GM10266 (cell line): ENCODE data around the gene ACTN3.
"Not testable (repeated sequence)": the region's sequence is repeated elsewhere in the genome, so short reads cannot be mapped to it uniquely, and the experiment has no call there.

Experiments
- DNase-seq: peaks from one replicate; pipeline ENCODE4 v3.0.0; 2012; ENCODE audit errors: extremely low spot score
- TF ChIP-seq, protein P1 (sequence below): IDR thresholded peaks from 2 replicates; pipeline ENCODE4 v1.5.1; 2012; ENCODE audit warnings: mild to moderate bottlenecking, low read depth; ENCODE audit not compliant: control insufficient read depth, insufficient read depth; ENCODE audit errors: missing control alignments

ACTN3 gene

DNA sequence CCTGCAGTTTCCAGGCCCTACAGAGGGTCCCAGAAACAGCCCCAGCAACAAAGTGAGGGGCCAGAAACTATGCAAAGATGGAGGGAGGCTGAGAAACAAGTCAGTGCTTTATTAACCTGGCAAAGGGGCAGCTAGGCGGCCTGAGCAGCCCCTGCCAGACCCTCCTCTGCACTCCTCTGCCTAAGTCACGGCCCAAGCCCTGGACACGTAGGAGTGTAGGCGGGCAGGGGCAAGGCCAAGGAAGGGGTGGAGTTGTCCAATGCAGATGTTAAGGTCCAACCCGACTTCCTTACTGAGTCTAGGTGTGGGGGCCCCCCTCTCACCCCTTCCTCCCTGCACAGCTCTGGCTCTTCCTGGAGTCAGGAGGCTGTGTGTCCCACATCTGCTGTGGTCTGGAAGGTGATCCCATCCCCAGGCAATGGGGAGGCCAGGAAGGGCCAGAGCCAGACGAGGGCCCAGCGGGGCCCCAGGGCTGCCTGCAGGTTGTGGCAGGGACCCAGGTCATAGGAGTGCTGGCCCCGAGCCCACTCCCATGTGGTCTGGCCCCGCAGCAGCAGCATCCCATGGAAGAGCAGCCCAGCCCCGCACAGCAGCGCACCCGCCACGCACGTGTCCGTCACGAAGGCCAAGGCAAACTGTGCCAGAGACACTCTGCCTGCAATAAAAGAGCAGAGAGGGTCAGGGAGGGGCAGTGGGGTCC is 7.4 kb upstream of the ACTN3 start:
- no peak for DNase-seq
- TF ChIP-seq, protein P1, sequence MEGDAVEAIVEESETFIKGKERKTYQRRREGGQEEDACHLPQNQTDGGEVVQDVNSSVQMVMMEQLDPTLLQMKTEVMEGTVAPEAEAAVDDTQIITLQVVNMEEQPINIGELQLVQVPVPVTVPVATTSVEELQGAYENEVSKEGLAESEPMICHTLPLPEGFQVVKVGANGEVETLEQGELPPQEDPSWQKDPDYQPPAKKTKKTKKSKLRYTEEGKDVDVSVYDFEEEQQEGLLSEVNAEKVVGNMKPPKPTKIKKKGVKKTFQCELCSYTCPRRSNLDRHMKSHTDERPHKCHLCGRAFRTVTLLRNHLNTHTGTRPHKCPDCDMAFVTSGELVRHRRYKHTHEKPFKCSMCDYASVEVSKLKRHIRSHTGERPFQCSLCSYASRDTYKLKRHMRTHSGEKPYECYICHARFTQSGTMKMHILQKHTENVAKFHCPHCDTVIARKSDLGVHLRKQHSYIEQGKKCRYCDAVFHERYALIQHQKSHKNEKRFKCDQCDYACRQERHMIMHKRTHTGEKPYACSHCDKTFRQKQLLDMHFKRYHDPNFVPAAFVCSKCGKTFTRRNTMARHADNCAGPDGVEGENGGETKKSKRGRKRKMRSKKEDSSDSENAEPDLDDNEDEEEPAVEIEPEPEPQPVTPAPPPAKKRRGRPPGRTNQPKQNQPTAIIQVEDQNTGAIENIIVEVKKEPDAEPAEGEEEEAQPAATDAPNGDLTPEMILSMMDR = no peak

DNA sequence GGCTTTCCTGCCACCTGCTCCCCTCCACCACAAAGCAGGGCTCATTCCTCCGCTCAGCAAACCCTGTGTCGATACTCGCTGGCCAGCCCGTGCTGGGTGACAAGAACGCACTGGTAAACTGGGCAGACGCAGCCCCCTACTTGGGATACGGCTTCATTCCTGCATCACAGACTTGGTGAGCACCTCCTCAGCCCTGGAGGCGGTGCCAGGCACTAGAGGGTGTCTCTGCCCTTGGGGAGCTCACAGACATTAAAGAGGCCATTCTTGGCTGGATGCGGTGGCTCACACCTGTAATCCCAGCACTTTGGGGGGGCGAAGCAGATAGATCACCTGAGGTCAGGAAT is 6.9 kb upstream of the ACTN3 start:
- TF ChIP-seq, protein P1 = no peak
- DNase-seq = no peak

DNA sequence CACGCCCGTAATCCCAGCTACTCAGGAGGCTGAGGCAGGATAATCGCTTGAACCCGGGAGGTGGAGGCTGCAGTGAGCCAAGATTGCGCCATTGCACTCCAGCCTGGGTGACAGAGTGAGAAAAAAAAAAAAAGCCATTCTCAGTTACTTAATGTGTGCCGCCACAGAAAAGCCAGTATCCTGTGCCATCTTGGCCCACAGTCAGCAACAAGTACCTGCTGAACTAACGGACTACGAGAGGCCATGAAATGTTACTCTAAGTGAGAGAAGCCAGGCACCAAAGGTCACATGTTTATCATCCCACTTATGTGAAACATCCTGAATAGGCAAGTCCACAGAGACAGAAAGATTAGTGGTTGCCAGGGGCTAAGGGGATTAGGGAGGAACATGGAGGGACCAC is 6.1 kb upstream of the ACTN3 start:
- DNase-seq = not testable (repeated sequence)

DNA sequence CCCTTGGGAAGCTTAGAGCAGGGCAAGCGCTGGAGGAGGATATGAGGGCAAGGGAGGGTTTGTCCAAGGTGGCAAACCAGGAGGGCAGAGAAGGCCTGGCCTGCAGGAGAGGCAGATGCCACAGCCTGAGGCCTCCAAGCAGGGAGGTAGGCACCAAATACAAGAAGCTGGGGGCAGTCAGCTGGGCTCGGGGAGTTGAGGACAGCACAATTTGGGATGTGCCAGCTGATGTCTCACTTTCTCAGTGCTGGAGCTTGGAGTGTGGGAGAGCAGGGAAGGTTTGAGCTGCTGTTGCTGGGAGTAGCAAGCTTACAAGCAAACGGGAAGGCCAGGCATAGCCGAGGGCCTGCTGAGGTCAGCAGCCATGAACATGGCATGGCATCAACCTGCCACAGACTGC is 4.8 kb upstream of the ACTN3 start:
- no peak for DNase-seq
- TF ChIP-seq, protein P1 = no peak

DNA sequence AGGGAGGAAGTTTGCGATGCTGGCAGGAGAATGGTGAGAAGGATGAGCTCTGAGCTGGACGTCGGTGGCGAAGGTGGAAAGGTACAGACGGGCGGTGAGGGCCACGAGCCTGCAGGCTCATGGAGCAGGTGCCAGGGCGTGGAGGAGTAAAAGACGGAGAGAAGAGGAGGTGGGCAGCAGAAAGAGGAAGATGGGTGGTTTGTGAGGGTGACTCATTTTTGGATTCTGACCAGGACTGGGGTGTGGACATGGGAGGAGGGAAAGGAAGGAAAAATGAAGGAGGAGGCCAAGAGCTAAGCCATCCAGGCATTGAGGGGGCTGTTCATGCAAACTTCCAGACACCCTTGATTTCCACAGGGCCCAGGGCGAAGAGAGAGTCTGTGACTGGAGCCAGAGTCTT is 4.3 kb upstream of the ACTN3 start:
- no peak for DNase-seq
- TF ChIP-seq, protein P1 = no peak

DNA sequence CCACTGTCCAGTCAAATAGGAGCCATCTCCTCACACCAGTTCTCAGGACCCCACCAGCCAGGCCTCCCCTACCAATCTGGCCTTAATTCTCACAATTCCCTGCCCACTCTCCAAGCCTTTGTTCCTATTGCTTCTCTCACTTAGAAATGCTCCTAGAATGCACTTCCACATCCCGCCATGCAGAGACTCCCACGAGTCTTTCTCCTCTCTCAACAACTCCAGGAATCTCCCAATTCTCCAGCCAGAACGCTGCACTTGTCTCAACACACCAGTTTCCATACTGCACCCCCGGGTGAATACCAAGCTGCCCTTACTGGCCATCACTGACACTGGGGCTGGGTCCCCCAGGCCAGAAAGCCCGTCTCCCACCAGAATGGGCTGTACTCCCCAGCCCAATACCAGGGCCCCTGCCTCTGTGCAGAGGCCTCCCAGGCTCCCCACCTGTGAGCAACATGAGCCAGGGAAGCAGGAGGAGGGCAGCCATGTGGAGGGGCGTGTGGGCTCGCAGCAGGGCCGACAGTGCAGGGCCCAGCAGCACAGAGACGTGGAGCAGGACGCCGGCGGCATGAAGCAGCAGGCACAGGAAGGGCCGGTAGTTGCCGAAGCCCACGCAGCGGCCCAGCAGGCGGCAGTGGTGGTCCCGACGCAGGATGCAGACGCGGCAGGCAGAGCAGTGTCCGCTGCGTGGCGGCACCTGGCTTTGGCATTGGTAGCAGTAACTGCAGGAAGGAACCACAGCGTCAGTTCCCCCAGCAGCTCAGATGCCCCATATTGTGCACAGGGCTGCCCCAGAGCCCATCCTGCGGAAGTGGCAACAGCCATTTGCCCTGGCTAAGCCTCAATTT is 3.2 kb upstream of the ACTN3 start:
- TF ChIP-seq, protein P1 = peak; percentile 76
- peak; percentile 73 for DNase-seq

DNA sequence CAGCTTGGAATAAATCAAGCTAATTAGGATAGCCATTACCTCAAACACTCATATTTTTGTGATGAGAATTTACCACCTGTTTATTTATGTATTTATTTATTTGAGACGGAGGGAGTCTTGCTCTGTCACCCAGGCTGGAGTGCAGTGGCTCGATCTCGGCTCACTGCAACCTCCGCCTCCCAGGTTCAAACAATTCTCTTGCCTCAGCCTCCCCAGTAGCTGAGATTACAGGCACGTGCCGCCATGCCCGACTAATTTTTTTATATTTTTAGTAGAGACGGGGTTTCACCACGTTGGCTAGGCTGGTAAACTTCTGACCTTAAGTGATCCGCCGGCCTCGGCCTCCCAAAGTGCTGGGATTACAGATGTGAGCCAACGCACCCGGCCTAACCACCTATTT is 1.8 kb upstream of the ACTN3 start:
- DNase-seq = not testable (repeated sequence)

DNA sequence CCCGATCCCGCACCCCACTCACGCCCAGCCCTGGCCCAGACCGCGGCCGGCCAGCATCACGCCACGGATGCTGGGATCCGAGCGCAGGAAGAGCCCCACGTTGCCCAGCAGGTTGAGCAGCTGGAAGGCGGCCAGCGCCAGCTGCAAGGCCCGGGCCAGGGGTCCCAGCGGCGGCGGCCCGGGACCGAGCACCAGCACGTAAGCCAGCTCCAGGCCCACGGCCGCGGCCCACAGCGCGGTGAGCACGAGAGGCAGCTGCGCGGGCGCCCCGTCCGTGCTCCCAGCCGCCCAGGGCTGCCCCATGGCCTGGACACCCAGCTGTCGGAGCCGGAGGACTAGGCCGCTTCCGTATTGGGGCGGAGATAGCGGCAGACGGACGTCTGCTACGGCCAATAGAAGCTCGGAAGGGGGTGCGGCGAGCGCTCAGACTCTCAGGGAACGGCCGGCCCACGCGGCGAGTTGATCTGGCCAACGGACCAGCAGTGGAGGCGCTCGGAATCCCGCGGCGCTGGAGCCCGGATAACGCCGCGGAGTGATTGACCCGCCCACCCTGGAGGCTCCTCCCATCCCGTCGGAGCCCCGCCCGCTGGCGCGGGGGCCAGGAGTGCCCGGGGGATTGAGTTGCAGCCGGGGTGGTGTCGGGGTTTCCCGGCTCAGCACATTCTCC is 869 bp upstream of the ACTN3 start, which contains the start of gene ZDHHC24:
ZDHHC24 (minus strand) TSS at position 348 of the 667 bp plus-strand sequence; CDS start at position 303, 45 bp downstream.
- TF ChIP-seq, protein P1 = no peak

More for the DNA sequence above, 869 bp upstream of the ACTN3 start, which contains the start of gene ZDHHC24:
- DNase-seq = peak; percentile 98
